DND-41 (cell line): ENCODE data around the gene CHKB.

ENCODE experiments used
- ATAC-seq: fragments of 200-7000 bp; cut with Tn5 transposase; 3 replicates; pipeline ENCODE4 v1.9.1; 2021; ENCODE audit warnings: low read depth; ENCODE audit not compliant: insufficient read depth
- DNase-seq: peaks from one replicate; pipeline ENCODE4 v3.0.0-alpha.2; 2020
- H2AFZ ChIP-seq: 2 replicates; pipeline ENCODE4 v1.6.0; 2012; ENCODE audit warnings: low read depth, low read length
- H3K27ac ChIP-seq: 2 replicates; pipeline ENCODE4 v1.5.1; 2012; ENCODE audit warnings: low read length, inconsistent platforms
- H3K27me3 ChIP-seq: fragments of 200-600 bp; sonication (generic); 2 replicates; pipeline ENCODE4 v1.6.0; 2012; ENCODE audit warnings: low read length, mild to moderate bottlenecking, inconsistent platforms; ENCODE audit not compliant: insufficient read depth, poor library complexity
- H3K36me3 ChIP-seq: 2 replicates; pipeline ENCODE4 v1.5.1; 2012; ENCODE audit warnings: low read length, inconsistent platforms; ENCODE audit not compliant: insufficient read depth
- H3K4me1 ChIP-seq: 2 replicates; pipeline ENCODE4 v1.5.1; 2012; ENCODE audit warnings: mild to moderate bottlenecking, low read length; ENCODE audit not compliant: insufficient read depth
- H3K4me2 ChIP-seq: 2 replicates; pipeline ENCODE4 v1.6.0; 2012; ENCODE audit warnings: mild to moderate bottlenecking, moderate library complexity, low read length, inconsistent platforms; ENCODE audit not compliant: insufficient read depth
- H3K4me3 ChIP-seq, 2 experiments: fragments of 200-600 bp in 1 of 2; shearing (Covaris generic) in 1 of 2; 2 replicates each; pipeline ENCODE4 v1.5.1; 2012 to 2016; ENCODE audit warnings: inconsistent platforms in 2 of 2, low read length in 2 of 2, mild to moderate bottlenecking in 2 of 2, low read depth in 1 of 2, moderate library complexity in 1 of 2
- H3K79me2 ChIP-seq: 2 replicates; pipeline ENCODE4 v1.6.0; 2012; ENCODE audit warnings: low read length, inconsistent platforms; ENCODE audit not compliant: insufficient read depth
- H3K9ac ChIP-seq: 2 replicates; pipeline ENCODE4 v1.6.0; 2012; ENCODE audit warnings: low read depth, mild to moderate bottlenecking, inconsistent platforms, low read length, moderate library complexity
- H3K9me3 ChIP-seq: 2 replicates; pipeline ENCODE4 v1.5.1; 2012; ENCODE audit warnings: low read length, moderate library complexity, mild to moderate bottlenecking, inconsistent platforms; ENCODE audit not compliant: insufficient read depth, severe bottlenecking
- H4K20me1 ChIP-seq: 2 replicates; pipeline ENCODE4 v1.6.0; 2012; ENCODE audit warnings: low read length; ENCODE audit not compliant: insufficient read depth
- CTCF ChIP-seq: IDR thresholded peaks from 2 replicates; pipeline ENCODE4 v1.5.1; 2012; ENCODE audit warnings: borderline replicate concordance, low read length, moderate library complexity, mild to moderate bottlenecking; ENCODE audit not compliant: poor library complexity, severe bottlenecking; ENCODE audit errors: extremely low read depth
- EZH2 ChIP-seq: IDR thresholded peaks from 3 replicates; pipeline ENCODE4 v1.6.1; 2012; ENCODE audit warnings: borderline replicate concordance, low read depth, mild to moderate bottlenecking, moderate library complexity, low read length, inconsistent platforms; ENCODE audit not compliant: severe bottlenecking

CHKB gene

DNA sequence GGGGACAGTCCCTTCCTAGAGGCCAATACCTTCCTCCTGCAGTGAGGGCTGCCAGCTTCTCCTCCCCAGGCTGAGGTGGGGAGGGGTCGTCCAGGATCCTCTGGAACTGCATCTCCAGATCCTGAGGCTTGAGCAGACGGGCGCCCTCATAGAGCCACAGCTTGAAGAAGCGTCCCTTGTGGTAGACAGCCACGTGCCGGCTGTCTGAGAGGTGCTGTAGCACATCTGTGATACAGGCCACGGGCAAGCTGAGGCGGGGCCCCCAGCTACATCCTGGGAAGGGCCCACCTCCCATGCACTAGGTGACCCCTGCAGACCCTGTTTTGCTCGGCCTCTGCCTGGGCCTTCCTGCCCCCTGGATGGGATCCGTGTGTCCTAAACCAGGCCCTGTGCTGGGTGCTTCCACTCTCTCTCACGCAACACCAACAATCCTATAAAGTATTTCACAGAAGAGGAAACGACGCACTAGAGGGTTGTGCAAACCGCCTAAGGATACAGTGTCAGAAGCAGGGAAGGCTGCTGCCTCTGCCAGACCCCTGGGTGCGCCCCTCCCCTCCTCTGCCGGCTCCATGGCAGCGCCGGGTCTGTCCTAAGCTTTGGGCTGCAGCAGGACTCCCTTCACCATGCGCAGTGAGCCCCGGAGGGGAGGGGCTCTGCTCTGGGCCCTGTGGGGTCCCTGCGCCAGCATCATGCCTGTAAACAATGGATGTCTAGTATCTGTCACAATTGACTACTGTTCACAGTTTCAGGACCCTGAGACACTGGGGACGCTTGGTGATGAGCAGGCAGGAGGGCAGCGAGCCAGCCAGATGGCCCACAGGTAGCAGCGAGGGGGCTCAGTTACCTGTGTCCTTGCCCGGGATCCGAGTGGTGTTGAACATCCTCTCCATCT is 8.9 kb downstream of the CHKB start:
- H2AFZ ChIP-seq, result no peak overlapping the region
- H3K36me3 ChIP-seq, result peaks cover 90% of the 10 kb centered on the region
- ATAC-seq (no peak), DNase-seq (no peak)
- H3K9me3 ChIP-seq, result no peaks in the 10 kb centered on the region
- TF ChIP-seq CTCF (no peak), EZH2 (no peak)
- H3K27ac ChIP-seq, result no peak overlapping the region
- no peak overlapping the region for H3K9ac ChIP-seq
- no peak overlapping the region for H3K4me3 ChIP-seq
- peaks cover 6% of the 10 kb centered on the region for H4K20me1 ChIP-seq
- no peaks in the 10 kb centered on the region for H3K79me2 ChIP-seq
- H3K4me2 ChIP-seq, result no peak overlapping the region
- no peaks in the 10 kb centered on the region for H3K27me3 ChIP-seq
- no peaks in the 10 kb centered on the region for H3K4me1 ChIP-seq

GRCh38 chr22:50572965-50573364 is 9.7 kb downstream of the CHKB start:
- H3K9me3 ChIP-seq, result no peaks in the 10 kb centered on the region

GRCh38 chr22:50571264-50572175 is 11.1 kb downstream of the CHKB start:
- Histone ChIP-seq H3K79me2 (no peaks in the 10 kb centered on the region), H3K4me3 (no peak overlapping the region), H3K27me3 (no peaks in the 10 kb centered on the region), H2AFZ (no peak overlapping the region), H3K9ac (no peak overlapping the region), H3K9me3 (no peaks in the 10 kb centered on the region), H3K27ac (no peak overlapping the region), H3K36me3 (peaks cover 85% of the 10 kb centered on the region), H3K4me2 (no peak overlapping the region), H3K4me1 (no peaks in the 10 kb centered on the region), H4K20me1 (peaks cover 3% of the 10 kb centered on the region; the same call in 1 of the 2 replicates)
- DNase-seq (no peak), ATAC-seq (no peak)
- TF ChIP-seq EZH2 (no peak), CTCF (no peak)

More at GRCh38 chr22:50572965-50573364, 9.7 kb downstream of the CHKB start:
- Histone ChIP-seq H3K4me1 (no peaks in the 10 kb centered on the region), H3K27ac (no peak overlapping the region), H4K20me1 (peaks cover 6% of the 10 kb centered on the region; the same call in 1 of the 2 replicates), H3K36me3 (peaks cover 92% of the 10 kb centered on the region), H3K27me3 (no peaks in the 10 kb centered on the region), H3K4me2 (no peak overlapping the region), H3K9ac (no peak overlapping the region), H2AFZ (no peak overlapping the region), H3K4me3 (no peak overlapping the region), H3K79me2 (no peaks in the 10 kb centered on the region)
- ATAC-seq (no peak), DNase-seq (no peak)
- TF ChIP-seq EZH2 (no peak), CTCF (no peak)
